Sigmoid colon (tissue), 7 donors: ENCODE measurements around the gene TSPAN9. TPM values are rescaled to one million over a fixed set of nuclear protein-coding genes. Genes with fewer than 3 reads are reported as not detected.

Source experiments
- DNase-seq: peaks from one replicate; pipeline ENCODE4 v3.0.0-alpha.2; 2019
- H3K27ac ChIP-seq, 4 donors: fragments of 200-600 bp; sonication (generic); one replicate each; pipeline ENCODE4 v1.5.1; 2016 to 2019; ENCODE audit warnings: mild to moderate bottlenecking in 1 of 4
- H3K27me3 ChIP-seq, 3 donors: fragments of 200-600 bp; sonication (generic); one replicate each; pipeline ENCODE4 v1.5.1; 2019; ENCODE audit warnings: mild to moderate bottlenecking in 1 of 3
- H3K36me3 ChIP-seq, 4 donors: fragments of 200-600 bp; sonication (generic); one replicate each; pipeline ENCODE4 v1.5.1; 2016 to 2019
- H3K4me1 ChIP-seq, 4 donors: fragments of 200-600 bp; sonication (generic); one replicate each; pipeline ENCODE4 v1.5.1; 2017 to 2019
- H3K4me3 ChIP-seq, 4 donors: fragments of 200-600 bp; sonication (generic); one replicate each; pipeline ENCODE4 v1.5.1; 2017 to 2019; ENCODE audit warnings: mild to moderate bottlenecking in 2 of 4, moderate library complexity in 1 of 4
- H3K9me3 ChIP-seq, 4 donors: fragments of 200-600 bp in 3 of 4; sonication (generic) in 3 of 4; one replicate each; pipeline versions ENCODE4 v1.5.1 to v1.6.1; 2013 to 2019
- EP300 ChIP-seq, 4 donors: sonication (generic); formaldehyde crosslinking; IDR thresholded peaks; one replicate each; pipeline ENCODE4 v1.6.1; 2017; ENCODE audit warnings: antibody characterized with exemption in 4 of 4
- POLR2A ChIP-seq, 2 donors: fragments of 450-650 bp; IDR thresholded peaks; one replicate each; pipeline ENCODE4 v1.6.1; 2016; ENCODE audit warnings: antibody characterized with exemption in 2 of 2, mild to moderate bottlenecking in 2 of 2, moderate library complexity in 2 of 2
- POLR2AphosphoS5 ChIP-seq, 4 donors: sonication (generic); formaldehyde crosslinking; IDR thresholded peaks; one replicate each; pipeline ENCODE4 v1.6.1; 2017; ENCODE audit warnings: antibody characterized with exemption in 4 of 4
- WGBS, 2 donors: extraction: QIAGEN DNeasy Blood & Tissue Kit; methylation state at CpG; one replicate each; pipeline ENCODE4 v1.1.7; 2013; 5-methylcytosine and 5-hydroxymethylcytosine counted together
- intact Hi-C: fragments of 100-400 bp; cut with DNase I; formaldehyde crosslinking; loops from one replicate; pipeline ENCODE4 v1.15.1; 2023
- polyA plus RNA-seq, 3 donors: library from polyadenylated mRNA; stranded (reverse); fragments of 200-250 nt; gene quantifications; one replicate each; pipeline ENCODE4 v1.2.3, GENCODE V29; 2013
- total RNA-seq, 4 donors: library from RNA; depleted of rRNA; stranded (reverse); fragments of >200 nt; gene quantifications; one replicate each; pipeline ENCODE4 v1.1.0, GENCODE V29; 2016
- TF ChIP-seq, protein P1 (sequence below), 4 experiments: fragments of 450-650 bp in 3 of 4; fragments of 200-600 bp in 1 of 4; IDR thresholded peaks; one replicate each; pipeline ENCODE4 v1.5.1; 2016 to 2019; ENCODE audit warnings: antibody characterized with exemption in 4 of 4, mild to moderate bottlenecking in 3 of 4, moderate library complexity in 2 of 4
- donor health status: healthy with polysubstance abuse.
- donor health status: Bipolar disorder and iron deficiency.
- donor health status: healthy.

TSPAN9 gene
- total and polyA plus RNA-seq, 7 donors, result 0.92 to 28.0 (median 18.2) TPM

DNA sequence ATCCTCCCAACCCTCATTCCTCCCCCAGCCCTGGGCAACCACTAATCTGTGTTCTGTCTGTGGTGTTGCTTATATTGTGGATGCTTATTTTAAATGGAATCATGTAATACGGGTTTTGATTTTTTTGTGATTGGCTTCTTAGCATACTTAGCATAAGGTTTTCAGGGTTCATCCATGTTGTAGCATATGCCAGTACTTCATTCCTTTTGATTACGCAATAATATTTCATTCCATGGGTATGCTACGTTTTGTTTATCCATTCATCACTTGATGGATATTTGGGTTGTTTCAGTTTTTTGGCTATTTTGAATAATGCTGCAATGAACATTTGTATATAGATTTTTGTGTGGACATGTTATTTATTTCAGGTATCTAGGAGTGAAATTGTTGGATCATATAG lies 82.9 kb downstream of the TSPAN9 start:
- Histone ChIP-seq H3K27me3 (no peaks in the 10 kb centered on the region), H3K36me3 (no peaks in the 10 kb centered on the region), H3K9me3 (no peaks in the 10 kb centered on the region), H3K4me1 (peaks cover 0 to 13% (median 11%) of the 10 kb centered on the region in 4 donors), H3K27ac (no peak overlapping the region), H3K4me3 (no peak overlapping the region)
- no peak for TF ChIP-seq POLR2A (IDR thresholded peaks at IDR 0.05)
- no peak for DNase-seq
- WGBS, 2 donors, result 90% methylated on average over 3 of the region's 3 CpGs
- intact Hi-C loops, result no loop called here

DNA sequence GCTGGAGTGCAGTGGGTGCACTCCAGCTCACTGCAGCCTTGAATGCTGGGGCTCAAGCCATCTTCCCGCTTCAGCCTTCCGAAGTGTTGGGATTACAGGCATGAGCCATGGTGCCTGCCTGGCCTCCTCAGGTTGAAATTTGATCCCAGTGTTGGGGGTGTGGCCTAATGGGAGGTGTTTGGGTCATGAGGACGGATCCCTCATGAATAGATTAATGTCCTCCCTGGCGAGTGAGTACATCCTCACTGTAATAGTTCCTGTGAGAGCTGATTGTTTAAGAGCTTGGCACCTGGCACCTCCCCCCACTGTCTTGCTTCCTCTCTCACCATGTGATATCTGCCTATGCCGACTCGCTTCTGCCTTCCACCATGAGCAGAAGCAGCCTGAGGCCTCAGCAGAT lies 84.7 kb downstream of the TSPAN9 start:
- Histone ChIP-seq H3K27ac (no peak overlapping the region), H3K4me3 (no peak overlapping the region), H3K9me3 (no peaks in the 10 kb centered on the region), H3K27me3 (no peaks in the 10 kb centered on the region), H3K4me1 (peaks cover 0 to 13% (median 11%) of the 10 kb centered on the region in 4 donors), H3K36me3 (no peaks in the 10 kb centered on the region)
- TF ChIP-seq EP300 (IDR thresholded peaks at IDR 0.05) (no peak), POLR2AphosphoS5 (IDR thresholded peaks at IDR 0.05) (no peak), POLR2A (IDR thresholded peaks at IDR 0.05) (no peak)
- TF ChIP-seq, protein P1, sequence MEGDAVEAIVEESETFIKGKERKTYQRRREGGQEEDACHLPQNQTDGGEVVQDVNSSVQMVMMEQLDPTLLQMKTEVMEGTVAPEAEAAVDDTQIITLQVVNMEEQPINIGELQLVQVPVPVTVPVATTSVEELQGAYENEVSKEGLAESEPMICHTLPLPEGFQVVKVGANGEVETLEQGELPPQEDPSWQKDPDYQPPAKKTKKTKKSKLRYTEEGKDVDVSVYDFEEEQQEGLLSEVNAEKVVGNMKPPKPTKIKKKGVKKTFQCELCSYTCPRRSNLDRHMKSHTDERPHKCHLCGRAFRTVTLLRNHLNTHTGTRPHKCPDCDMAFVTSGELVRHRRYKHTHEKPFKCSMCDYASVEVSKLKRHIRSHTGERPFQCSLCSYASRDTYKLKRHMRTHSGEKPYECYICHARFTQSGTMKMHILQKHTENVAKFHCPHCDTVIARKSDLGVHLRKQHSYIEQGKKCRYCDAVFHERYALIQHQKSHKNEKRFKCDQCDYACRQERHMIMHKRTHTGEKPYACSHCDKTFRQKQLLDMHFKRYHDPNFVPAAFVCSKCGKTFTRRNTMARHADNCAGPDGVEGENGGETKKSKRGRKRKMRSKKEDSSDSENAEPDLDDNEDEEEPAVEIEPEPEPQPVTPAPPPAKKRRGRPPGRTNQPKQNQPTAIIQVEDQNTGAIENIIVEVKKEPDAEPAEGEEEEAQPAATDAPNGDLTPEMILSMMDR (IDR thresholded peaks at IDR 0.05), result no peak
- intact Hi-C loops, result no loop called here
- WGBS, 2 donors, result 86 to 90% methylated on average over 6 of the region's 6 CpGs
- DNase-seq, result no peak

DNA sequence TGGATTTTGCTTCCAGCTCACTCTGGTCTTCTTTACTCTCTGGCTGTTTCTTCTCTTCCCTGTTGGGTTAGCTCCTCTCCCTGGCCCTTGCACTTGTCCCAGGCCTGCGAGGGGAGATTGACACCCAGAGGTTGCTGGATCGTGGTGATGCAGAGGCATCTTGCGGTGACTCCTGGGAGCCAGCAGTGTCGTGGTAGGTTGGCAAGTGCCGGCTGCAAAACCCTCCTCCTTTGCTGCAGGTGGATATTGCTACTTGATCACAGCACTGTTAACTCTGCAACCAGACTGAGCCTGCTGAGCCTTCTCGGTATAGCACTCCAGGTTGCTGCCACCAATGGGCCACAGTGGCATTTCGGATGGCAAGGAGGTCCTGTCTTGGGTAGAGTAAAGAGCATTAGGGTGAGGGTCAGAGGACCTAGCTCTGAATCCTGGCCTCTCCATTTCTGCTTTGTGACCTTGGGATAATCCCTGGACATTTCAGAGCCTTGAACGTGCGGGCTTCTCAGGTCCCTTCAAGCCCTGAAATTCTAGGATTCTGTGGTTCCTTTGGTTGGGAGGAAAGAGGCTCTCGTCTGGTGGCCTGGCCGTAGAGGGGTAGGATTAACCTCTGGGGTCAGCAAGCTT lies 87.4 kb downstream of the TSPAN9 start:
- no peaks in the 10 kb centered on the region for H3K27me3 ChIP-seq
- H3K27ac ChIP-seq, result no peak overlapping the region
- DNase-seq, result no peak
- intact Hi-C loops, result no loop called here
- H3K4me1 ChIP-seq, result peaks cover 0 to 17% (median 7%) of the 10 kb centered on the region in 4 donors
- no peak overlapping the region for H3K4me3 ChIP-seq
- TF ChIP-seq EP300 (IDR thresholded peaks at IDR 0.05), result no peak
- TF ChIP-seq POLR2AphosphoS5 (IDR thresholded peaks at IDR 0.05), result no peak
- TF ChIP-seq, protein P1 (IDR thresholded peaks at IDR 0.05), result no peak
- TF ChIP-seq POLR2A (IDR thresholded peaks at IDR 0.05), result no peak
- H3K36me3 ChIP-seq, result no peaks in the 10 kb centered on the region
- H3K9me3 ChIP-seq, result no peaks in the 10 kb centered on the region
- WGBS, 2 donors, result 88 to 89% methylated on average over 11 of the region's 11 CpGs

DNA sequence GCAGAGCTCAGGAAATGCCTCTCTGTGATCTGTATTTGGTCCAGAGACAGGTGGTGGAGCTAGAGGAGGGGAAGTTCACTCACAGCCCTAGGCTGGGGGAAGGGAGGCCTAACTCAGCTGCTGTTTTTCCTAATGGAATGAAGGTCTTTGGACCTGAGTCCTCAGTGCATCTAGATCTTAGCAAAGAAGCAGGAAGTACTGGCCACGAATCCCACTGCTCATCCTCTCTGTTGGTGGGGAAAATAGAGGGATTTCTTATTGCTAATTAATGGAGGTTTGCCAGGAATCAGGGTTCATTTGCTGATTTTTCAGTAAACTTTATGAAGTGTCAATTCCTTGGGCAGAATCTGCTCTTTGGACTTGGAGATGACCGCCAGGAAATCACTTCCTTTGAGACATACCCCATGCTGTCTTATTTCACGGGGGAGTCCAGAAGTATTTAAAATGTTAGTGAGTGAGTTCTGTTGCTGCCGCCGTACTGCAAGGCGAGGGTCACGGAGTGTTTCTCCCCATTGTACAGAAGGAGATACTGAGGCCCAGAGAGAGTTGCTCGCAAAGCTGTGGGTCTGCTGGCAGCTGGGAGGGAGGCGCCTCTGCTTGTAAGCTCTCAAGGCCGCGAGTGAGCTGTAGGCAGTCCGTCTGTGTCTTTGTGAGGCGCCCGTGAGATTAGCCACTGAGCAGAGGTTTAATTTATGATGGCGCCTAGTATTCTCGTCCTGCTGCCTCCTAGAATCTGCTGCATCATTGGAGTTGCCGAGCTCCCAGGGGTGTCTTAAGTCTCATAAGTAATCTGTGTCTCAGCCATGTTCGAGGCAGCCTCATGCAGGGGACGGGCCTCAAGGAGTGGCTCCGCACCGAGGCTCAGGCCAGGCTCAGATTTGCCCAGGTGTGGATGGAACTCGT lies 88.2 kb downstream of the TSPAN9 start:
- Histone ChIP-seq H3K4me3 (no peak overlapping the region), H3K4me1 (peaks cover 0 to 15% (median 6%) of the 10 kb centered on the region in 4 donors), H3K9me3 (no peaks in the 10 kb centered on the region), H3K27ac (no peak overlapping the region), H3K27me3 (no peaks in the 10 kb centered on the region), H3K36me3 (no peaks in the 10 kb centered on the region)
- no peak for DNase-seq
- intact Hi-C loops, result no loop called here
- TF ChIP-seq EP300 (IDR thresholded peaks at IDR 0.05) (no peak), POLR2A (IDR thresholded peaks at IDR 0.05) (no peak), POLR2AphosphoS5 (IDR thresholded peaks at IDR 0.05) (no peak)
- TF ChIP-seq, protein P1 (IDR thresholded peaks at IDR 0.05), result no peak
- WGBS, 2 donors, result 87 to 90% methylated on average over 22 of the region's 22 CpGs

DNA sequence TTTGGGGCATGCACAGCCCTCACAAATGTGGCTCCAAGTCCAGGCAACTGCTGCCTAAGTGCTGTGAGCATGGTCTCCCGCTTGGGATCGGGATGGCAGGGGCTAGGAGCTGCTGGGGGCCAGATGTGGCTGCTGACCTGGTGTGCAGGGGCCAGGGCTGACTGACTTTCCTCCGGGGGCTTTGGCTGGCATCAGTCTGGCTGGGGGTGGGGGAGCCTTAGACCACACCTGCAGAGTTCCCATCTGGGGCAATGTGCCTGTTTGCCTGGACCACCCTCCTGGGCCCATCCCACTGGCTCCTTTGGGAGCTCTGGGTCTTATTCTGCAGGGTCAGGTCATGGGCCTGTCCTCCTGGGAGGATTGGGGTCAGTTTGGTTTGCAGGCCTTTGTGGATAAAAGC lies 90.5 kb downstream of the TSPAN9 start:
- Histone ChIP-seq H3K9me3 (no peaks in the 10 kb centered on the region), H3K4me3 (no peak overlapping the region), H3K27ac (no peak overlapping the region), H3K27me3 (no peaks in the 10 kb centered on the region), H3K4me1 (peaks cover 0 to 15% (median 6%) of the 10 kb centered on the region in 4 donors), H3K36me3 (no peaks in the 10 kb centered on the region)
- intact Hi-C loops, result no loop called here
- DNase-seq, result no peak
- no peak for TF ChIP-seq POLR2AphosphoS5 (IDR thresholded peaks at IDR 0.05)
- TF ChIP-seq EP300 (IDR thresholded peaks at IDR 0.05), result no peak
- TF ChIP-seq POLR2A (IDR thresholded peaks at IDR 0.05), result no peak
- TF ChIP-seq, protein P1 (IDR thresholded peaks at IDR 0.05), result no peak
- 93 to 94% methylated on average over 3 of the region's 3 CpGs for WGBS, 2 donors
